Type B pancreatic cell (in vitro differentiated cells): ENCODE results near the gene CISD3. TPM values are rescaled to one million over a fixed set of nuclear protein-coding genes. Genes with fewer than 3 reads are reported as not detected.
"Not testable (repeated sequence)": the region's sequence is repeated elsewhere in the genome, so short reads cannot be mapped to it uniquely, and the experiment has no call there.

Experiments
- DNase-seq: peaks from one replicate; pipeline ENCODE4 v3.0.0; 2021; ENCODE audit warnings: mixed read lengths; ENCODE audit not compliant: unreplicated experiment; ENCODE audit errors: extremely low spot score
- H3K27ac Mint-ChIP-seq: 2 replicates; pipeline ENCODE4 v1.8.0; 2021; ENCODE audit warnings: mild to moderate bottlenecking, mixed read lengths
- H3K27me3 Mint-ChIP-seq: 2 replicates; pipeline ENCODE4 v1.8.0; 2021; ENCODE audit warnings: mixed read lengths
- H3K36me3 Mint-ChIP-seq: 2 replicates; pipeline ENCODE4 v1.8.0; 2021; ENCODE audit warnings: mixed read lengths
- H3K4me1 Mint-ChIP-seq: one replicate; pipeline ENCODE4 v1.8.0; 2021; ENCODE audit warnings: mixed read lengths; ENCODE audit not compliant: unreplicated experiment
- H3K4me3 Mint-ChIP-seq: 2 replicates; pipeline ENCODE4 v1.8.0; 2021; ENCODE audit warnings: mild to moderate bottlenecking, mixed read lengths
- H3K9me3 Mint-ChIP-seq: 2 replicates; pipeline ENCODE4 v1.8.0; 2021; ENCODE audit warnings: mixed read lengths
- total RNA-seq: library from RNA; stranded (reverse); gene quantifications from 2 replicates; pipeline ENCODE4 v1.2.1, GENCODE V29; 2021; ENCODE audit warnings: low replicate concordance
- TF ChIP-seq, protein P1 (sequence below): fragments of 200-600 bp; sonication (generic); conservative IDR thresholded peaks from 2 replicates; pipeline ENCODE4 v1.5.0; 2021; ENCODE audit warnings: antibody characterized with exemption, mild to moderate bottlenecking

Gene CISD3
- total RNA-seq, 1 donor from 2014 or later: 12.8 TPM

DNA sequence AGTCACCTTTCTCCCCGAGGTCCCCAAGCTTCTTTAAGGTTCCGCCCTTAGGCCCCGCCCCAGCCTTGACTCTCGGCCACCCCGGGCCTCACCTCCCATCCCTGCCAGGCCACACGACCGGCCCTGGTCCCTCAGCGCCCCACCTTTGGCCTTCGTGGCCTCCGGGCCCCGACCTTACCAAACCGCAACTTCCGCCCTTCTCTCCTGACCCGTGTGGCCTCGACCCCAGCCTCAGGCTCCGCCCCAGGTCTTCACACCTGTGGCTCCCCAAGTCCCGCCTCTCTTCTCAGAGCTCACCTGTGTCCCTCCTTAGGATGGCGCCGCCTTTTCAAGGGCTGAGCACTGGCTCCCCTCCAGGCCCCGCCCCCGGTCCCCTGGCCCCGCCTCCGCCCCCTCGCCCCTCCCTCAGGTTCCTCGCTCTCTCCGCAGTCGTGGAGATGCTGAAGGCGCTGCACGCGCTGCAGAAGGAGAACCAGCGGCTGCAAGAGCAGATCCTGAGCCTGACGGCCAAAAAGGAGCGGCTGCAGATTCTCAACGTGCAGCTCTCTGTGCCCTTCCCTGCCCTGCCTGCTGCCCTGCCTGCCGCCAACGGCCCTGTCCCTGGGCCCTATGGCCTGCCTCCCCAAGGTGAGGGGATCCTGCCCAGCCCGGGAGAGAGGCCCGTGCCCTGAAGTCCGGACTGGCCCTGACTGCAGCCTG lies 10.0 kb upstream of the CISD3 start:
- Mint-ChIP-seq H3K27ac (no peak overlapping the region), H3K27me3 (no peaks in the 10 kb centered on the region), H3K36me3 (peaks cover 16% of the 10 kb centered on the region), H3K4me3 (no peak overlapping the region), H3K9me3 (no peaks in the 10 kb centered on the region), H3K4me1 (peaks cover 17% of the 10 kb centered on the region)
- DNase-seq: no peak
- TF ChIP-seq, protein P1, sequence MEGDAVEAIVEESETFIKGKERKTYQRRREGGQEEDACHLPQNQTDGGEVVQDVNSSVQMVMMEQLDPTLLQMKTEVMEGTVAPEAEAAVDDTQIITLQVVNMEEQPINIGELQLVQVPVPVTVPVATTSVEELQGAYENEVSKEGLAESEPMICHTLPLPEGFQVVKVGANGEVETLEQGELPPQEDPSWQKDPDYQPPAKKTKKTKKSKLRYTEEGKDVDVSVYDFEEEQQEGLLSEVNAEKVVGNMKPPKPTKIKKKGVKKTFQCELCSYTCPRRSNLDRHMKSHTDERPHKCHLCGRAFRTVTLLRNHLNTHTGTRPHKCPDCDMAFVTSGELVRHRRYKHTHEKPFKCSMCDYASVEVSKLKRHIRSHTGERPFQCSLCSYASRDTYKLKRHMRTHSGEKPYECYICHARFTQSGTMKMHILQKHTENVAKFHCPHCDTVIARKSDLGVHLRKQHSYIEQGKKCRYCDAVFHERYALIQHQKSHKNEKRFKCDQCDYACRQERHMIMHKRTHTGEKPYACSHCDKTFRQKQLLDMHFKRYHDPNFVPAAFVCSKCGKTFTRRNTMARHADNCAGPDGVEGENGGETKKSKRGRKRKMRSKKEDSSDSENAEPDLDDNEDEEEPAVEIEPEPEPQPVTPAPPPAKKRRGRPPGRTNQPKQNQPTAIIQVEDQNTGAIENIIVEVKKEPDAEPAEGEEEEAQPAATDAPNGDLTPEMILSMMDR: no peak

DNA sequence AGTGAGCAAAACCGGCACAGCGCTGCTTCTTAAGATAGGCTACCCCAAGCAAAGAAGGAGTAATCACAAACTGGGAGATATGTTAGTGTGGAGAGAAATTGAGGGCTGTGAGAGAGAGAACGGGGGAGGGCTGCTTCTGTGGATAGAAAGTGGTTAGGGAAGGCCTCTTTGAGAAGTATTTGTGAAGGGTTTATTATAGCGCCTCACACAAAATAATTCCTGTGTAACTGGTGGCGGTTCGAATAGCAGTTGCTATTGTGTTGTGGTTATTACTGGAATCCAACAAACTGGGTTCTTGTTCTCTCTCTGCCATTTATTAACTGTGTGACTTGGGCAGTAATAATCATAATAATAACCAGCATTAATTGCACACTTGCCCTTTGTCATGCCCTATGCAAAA lies 9.2 kb upstream of the CISD3 start:
- TF ChIP-seq, protein P1: no peak
- no peak for DNase-seq
- H3K36me3 Mint-ChIP-seq: peaks cover 16% of the 10 kb centered on the region
- peak overlapping the region; percentile 11 for H3K27ac Mint-ChIP-seq
- H3K9me3 Mint-ChIP-seq: no peaks in the 10 kb centered on the region
- no peaks in the 10 kb centered on the region for H3K27me3 Mint-ChIP-seq
- no peak overlapping the region for H3K4me3 Mint-ChIP-seq
- H3K4me1 Mint-ChIP-seq: peaks cover 17% of the 10 kb centered on the region

DNA sequence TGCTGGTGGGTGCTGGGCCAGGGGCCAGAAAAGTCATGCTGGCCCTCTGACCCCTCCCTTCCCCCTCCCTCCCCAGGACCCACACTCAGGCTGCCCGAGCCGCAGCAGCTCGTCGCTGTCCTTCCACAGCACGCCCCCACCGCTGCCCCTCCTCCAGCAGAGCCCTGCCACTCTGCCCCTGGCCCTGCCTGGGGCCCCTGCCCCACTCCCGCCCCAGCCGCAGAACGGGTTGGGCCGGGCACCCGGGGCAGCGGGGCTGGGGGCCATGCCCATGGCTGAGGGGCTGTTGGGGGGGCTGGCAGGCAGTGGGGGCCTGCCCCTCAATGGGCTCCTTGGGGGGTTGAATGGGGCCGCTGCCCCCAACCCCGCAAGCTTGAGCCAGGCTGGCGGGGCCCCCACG lies 8.3 kb upstream of the CISD3 start:
- peaks cover 15% of the 10 kb centered on the region for H3K36me3 Mint-ChIP-seq
- peaks cover 17% of the 10 kb centered on the region for H3K4me1 Mint-ChIP-seq
- H3K27ac Mint-ChIP-seq: no peak overlapping the region
- H3K9me3 Mint-ChIP-seq: no peaks in the 10 kb centered on the region
- no peak for DNase-seq
- no peaks in the 10 kb centered on the region for H3K27me3 Mint-ChIP-seq
- TF ChIP-seq, protein P1: no peak
- no peak overlapping the region for H3K4me3 Mint-ChIP-seq

DNA sequence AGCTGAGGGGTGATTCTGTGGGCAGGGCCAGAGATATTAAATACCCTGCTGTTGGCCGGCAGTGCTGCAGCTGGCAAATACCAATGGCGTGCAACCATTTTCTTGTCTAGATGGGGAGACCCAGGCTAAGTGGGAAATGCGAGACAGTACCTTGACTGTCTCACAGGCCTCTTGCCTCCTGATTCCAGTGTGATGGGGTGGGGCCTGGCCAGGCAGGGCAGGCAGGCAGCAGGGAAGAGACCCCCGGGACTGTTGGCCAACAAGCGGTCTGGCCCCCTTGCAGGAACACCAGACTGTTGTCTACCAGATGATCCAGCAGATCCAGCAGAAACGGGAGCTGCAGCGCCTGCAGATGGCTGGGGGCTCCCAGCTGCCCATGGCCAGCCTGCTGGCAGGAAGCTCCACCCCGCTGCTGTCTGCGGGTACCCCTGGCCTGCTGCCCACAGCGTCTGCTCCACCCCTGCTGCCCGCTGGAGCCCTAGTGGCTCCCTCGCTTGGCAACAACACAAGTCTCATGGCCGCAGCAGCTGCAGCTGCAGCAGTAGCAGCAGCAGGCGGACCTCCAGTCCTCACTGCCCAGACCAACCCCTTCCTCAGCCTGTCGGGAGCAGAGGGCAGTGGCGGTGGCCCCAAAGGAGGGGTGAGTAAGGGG lies 5.7 kb upstream of the CISD3 start:
- no peak for DNase-seq
- H3K9me3 Mint-ChIP-seq: no peaks in the 10 kb centered on the region
- H3K36me3 Mint-ChIP-seq: peaks cover 9% of the 10 kb centered on the region
- TF ChIP-seq, protein P1: no peak
- H3K4me1 Mint-ChIP-seq: peaks cover 14% of the 10 kb centered on the region
- H3K4me3 Mint-ChIP-seq: no peak overlapping the region
- H3K27ac Mint-ChIP-seq: peak overlapping the region; percentile 18
- H3K27me3 Mint-ChIP-seq: no peaks in the 10 kb centered on the region

DNA sequence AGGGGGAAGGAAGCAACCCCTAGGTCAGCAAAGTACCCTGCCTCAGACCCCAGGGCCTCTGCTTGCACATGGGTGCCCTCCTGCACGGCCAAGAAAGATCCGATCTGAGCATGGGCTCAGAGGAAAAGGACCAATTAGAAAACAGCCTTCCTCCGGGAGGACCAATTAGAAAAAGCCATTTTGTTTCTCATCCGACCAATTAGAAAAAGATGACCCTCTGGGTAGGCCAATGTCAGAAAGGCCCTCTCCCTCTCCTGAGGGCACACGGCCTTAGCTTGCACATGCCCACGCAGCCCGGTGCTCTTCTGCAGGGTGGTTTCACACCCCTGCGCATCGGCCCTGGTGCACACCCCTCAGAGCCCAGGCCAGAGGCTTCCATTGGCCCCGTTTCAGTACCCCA lies 5.1 kb upstream of the CISD3 start:
- Mint-ChIP-seq H3K4me1 (peaks cover 15% of the 10 kb centered on the region), H3K9me3 (no peaks in the 10 kb centered on the region), H3K4me3 (no peak overlapping the region), H3K27ac (peak overlapping the region; percentile 18), H3K27me3 (no peaks in the 10 kb centered on the region), H3K36me3 (peaks cover 9% of the 10 kb centered on the region)
- TF ChIP-seq, protein P1: no peak
- no peak for DNase-seq

DNA sequence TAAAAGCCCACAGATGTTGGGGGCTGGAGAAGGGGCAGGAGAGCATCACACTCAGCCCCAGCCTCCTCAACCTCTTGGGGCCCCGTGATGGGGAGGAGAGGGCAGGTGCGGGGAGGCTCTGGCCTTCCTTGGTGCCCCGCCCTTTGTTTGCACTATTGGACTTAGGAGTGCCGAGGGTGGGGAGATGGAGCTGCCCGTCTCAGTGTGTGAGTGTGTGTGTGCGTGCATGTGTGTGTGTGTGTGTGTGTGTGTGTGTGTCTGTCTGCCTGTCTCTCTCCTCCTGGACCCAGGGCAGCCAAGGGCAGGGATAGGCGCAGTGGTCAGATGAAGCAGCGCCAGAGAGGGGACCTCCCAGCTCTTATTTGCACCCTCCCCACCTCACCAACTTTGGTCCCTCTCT lies 4.0 kb upstream of the CISD3 start:
- H3K36me3 Mint-ChIP-seq, DNase-seq: not testable (repeated sequence)
- peaks cover 13% of the 10 kb centered on the region for H3K4me1 Mint-ChIP-seq

More for the DNA sequence above, 4.0 kb upstream of the CISD3 start:
- H3K27ac Mint-ChIP-seq, H3K9me3 Mint-ChIP-seq, H3K27me3 Mint-ChIP-seq: not testable (repeated sequence)
- peak overlapping the region; percentile 34 for H3K4me3 Mint-ChIP-seq
